ENCODE data around the gene PARD3B. TPM values are rescaled to one million over a fixed set of nuclear protein-coding genes. Genes with fewer than 3 reads are reported as not detected.

The PARD3B gene
- total and polyA plus RNA-seq, 2 of the 4 experiments (the other 2 are of a cell fraction), result 3.3 to 15.6 TPM

GRCh38 chr2:204749319-204749718 lies 204.0 kb downstream of the PARD3B start:
- H3K9me3 ChIP-seq (ENCODE audit: control insufficient read depth, insufficient read depth, low read length), result no peaks in the 10 kb centered on the region
- peak overlapping the region; percentile 32; the same call in 1 of the 3 replicates for H2BK15ac ChIP-seq (ENCODE audit: low read depth, low read length)
- H3K27ac ChIP-seq (ENCODE audit: insufficient read depth, low read length), result no peak overlapping the region
- no peak overlapping the region for H3K56ac ChIP-seq (ENCODE audit: extremely low read depth, insufficient read depth, low read length)
- DNase-seq (peak; percentile 81), ATAC-seq (ENCODE audit: low read depth) (peak; percentile 37; the same call in 1 of the 2 replicates)
- no peak overlapping the region for H2BK20ac ChIP-seq (ENCODE audit: low read depth, low read length)
- no peaks in the 10 kb centered on the region for H3K36me3 ChIP-seq (ENCODE audit: control insufficient read depth, insufficient read depth, low read length)
- H4K5ac ChIP-seq (ENCODE audit: low read depth, low read length), result no peak overlapping the region
- peak overlapping the region; percentile 37; the same call in 1 of the 2 replicates for H3K14ac ChIP-seq (replicated peaks; ENCODE audit: low read depth, low read length)
- H3K23ac ChIP-seq (ENCODE audit: low read depth, low read length), result no peak overlapping the region
- no peak for TF ChIP-seq MAZ (IDR thresholded peaks at IDR 0.05; ENCODE audit: borderline replicate concordance, low read depth, low read length)
- TF ChIP-seq CEBPB (IDR thresholded peaks at IDR 0.05; ENCODE audit: low read depth, low read length), result 0 out of 2 replicates have a peak, but pooled peaks have one; percentile 14
- no peak overlapping the region for H3K4ac ChIP-seq (ENCODE audit: low read depth, low read length)
- BruUV-seq (replicated peaks), result no TSS peak
- H4K8ac ChIP-seq (ENCODE audit: low read depth in 2 of 2, low read length in 2 of 2), result no peak overlapping the region; a peak in 1 of 4 replicates
- no peak overlapping the region for H3K4me3 ChIP-seq (ENCODE audit: insufficient read depth, low read depth, low read length)
- no peak overlapping the region; the same call in 1 of the 2 replicates for H3K4me2 ChIP-seq (ENCODE audit: low read depth, low read length)
- H3K9me1 ChIP-seq (ENCODE audit: insufficient read depth, low read length), result no peaks in the 10 kb centered on the region
- dilution Hi-C loops (cut with HindIII; ENCODE audit: low sequenced_read_pairs, unreplicated experiment), result no loop called here
- H3K9ac ChIP-seq (ENCODE audit: low read depth, low read length), result no peak overlapping the region
- peaks cover 3% of the 10 kb centered on the region; the same call in 1 of the 2 replicates for H4K20me1 ChIP-seq (ENCODE audit: insufficient read depth, low read length)
- WGBS, 2 experiments (ENCODE audit: extremely low coverage in 2 of 2, insufficient read length in 1 of 2), result no CpG with 5 or more reads among the region's 3 CpGs
- H3K27me3 ChIP-seq (ENCODE audit: control insufficient read depth, insufficient read depth, low read length), result no peaks in the 10 kb centered on the region
- no peak overlapping the region for H2AFZ ChIP-seq (replicated peaks; ENCODE audit: low read length, poor library complexity)
- H3K18ac ChIP-seq (ENCODE audit: low read depth, low read length), result no peak overlapping the region
- H2AK9ac ChIP-seq (replicated peaks; ENCODE audit: low read depth, low read length, poor library complexity), result no peak overlapping the region
- in situ Hi-C loops (cut with MboI; ENCODE audit: low sequenced_read_pairs), result no loop called here
- H2BK5ac ChIP-seq (ENCODE audit: low read depth, low read length, poor library complexity, severe bottlenecking), result no peak overlapping the region
- peaks cover 6 to 20% of the 10 kb centered on the region in 2 experiments for H3K79me1 ChIP-seq (ENCODE audit: low read depth in 1 of 2, low read length in 2 of 2)
- H3K4me1 ChIP-seq (ENCODE audit: control insufficient read depth, insufficient read depth, low read length), result 0 out of 2 replicates have a peak, but pooled peaks cover 1% of the 10 kb centered on the region
- no peak overlapping the region for H2BK120ac ChIP-seq (ENCODE audit: low read depth, low read length)
- no peak overlapping the region for H2AK5ac ChIP-seq (ENCODE audit: low read depth, low read length)
- ChIA-PET CTCF (no interaction called here), POLR2A (ENCODE audit: unreplicated experiment) (no interaction called here)
- H4K91ac ChIP-seq (ENCODE audit: insufficient read depth, low read depth, low read length), result no peak overlapping the region
- intact Hi-C loops (cut with micrococcal nuclease), result no loop called here
